Hematopoietic multipotent progenitor cell treated with erythropoietin and hydrocortisone succinate and interleukin-3 and kit ligand, for 4 days (in vitro differentiated cells): ENCODE measurements around the gene SSMEM1.
"Not testable (repeated sequence)": the region's sequence is repeated elsewhere in the genome, so short reads cannot be mapped to it uniquely, and the experiment has no call there.

ENCODE experiments used
- DNase-seq: peaks from one replicate; pipeline ENCODE4 v3.0.0-alpha.2; 2015

The SSMEM1 gene, protein sequence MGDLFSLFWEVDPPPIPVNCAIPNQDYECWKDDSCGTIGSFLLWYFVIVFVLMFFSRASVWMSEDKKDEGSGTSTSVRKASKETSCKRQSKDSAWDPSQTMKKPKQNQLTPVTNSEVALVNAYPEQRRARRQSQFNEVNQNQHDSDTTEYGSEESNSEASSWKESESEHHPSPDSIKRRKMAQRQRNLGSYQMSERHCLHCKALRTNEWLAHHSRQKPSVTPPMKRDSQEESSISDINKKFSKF

DNA sequence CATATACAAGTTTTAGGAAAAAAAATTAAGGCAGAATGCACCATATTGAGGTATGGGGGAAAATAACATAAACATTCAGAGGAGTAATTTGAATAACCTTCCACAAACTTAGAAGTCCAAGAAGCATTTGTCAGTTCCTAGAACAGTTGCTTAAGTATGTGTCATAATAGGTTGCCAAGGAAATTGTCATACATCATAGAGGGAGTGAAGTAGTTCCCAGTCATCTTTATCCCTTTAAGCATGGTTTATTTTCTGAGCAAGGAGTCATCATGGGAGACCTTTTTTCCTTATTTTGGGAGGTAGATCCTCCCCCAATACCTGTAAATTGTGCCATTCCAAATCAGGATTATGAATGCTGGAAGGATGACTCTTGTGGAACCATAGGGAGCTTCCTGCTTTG is at the start of gene SSMEM1:
Gene SSMEM1 (plus strand): TSS at position 219 of the 400 bp plus-strand sequence. CDS start 51 bp downstream, at position 270.
- peak; percentile 20 for DNase-seq

DNA sequence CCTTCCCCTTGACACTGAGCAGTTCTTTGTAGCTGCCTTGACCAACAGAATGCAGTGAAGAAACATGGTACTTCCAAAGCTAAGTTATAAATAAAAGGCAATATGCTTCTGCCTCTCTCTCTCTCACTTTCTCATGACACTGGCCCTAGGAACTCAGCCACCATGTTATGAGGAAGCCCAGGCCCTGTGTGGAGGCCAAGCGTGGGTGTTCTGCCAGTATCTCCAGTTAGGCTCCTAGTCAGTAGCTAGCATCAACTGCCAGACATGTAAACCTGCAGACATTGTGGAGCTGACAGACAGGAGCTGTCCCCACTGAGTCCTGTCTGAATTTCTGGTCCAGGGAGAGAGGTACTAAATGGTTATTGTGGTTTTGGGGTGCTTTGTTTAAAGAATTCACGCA is 47.6 kb upstream of the SSMEM1 start:
- DNase-seq = no peak

DNA sequence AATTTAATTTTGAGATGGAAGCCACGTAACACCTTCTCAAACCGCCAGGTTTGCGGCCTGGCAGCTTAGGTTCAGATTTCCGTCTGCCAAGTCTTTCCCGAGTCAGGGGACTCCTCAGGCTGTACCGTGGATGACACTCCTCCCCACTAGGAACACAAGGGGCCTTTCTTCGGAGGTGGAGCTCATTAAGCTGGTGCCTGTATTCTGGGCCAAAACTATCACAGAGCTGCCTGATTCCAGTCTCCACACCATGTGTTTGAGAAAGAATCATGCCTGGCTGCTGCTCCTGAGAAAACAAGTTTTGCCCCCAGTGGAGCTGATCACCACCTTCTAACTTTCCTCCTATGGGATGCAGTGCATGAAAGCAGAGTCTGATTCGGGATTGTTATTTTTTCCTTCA is 47.2 kb upstream of the SSMEM1 start:
- DNase-seq = no peak

DNA sequence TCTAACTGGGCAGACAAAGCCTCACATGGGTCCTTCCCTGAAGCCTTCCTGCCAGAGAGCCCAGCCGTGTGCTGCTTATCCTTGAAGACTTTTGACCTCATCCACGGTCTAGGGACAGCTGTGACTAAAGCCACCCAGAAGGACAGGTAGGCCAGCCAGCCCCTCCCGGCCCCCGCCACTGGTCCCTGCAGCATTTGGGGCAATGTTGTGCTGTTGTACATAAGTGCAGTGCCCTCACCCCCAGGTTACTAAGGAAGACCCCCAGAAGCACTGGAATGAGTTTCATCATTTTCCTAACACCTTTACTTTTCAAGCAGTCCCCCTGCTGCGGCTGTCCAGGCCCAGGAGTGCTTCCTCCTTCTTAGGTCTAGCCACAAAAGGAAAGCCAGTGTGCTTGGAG is 45.5 kb upstream of the SSMEM1 start:
- no peak for DNase-seq

DNA sequence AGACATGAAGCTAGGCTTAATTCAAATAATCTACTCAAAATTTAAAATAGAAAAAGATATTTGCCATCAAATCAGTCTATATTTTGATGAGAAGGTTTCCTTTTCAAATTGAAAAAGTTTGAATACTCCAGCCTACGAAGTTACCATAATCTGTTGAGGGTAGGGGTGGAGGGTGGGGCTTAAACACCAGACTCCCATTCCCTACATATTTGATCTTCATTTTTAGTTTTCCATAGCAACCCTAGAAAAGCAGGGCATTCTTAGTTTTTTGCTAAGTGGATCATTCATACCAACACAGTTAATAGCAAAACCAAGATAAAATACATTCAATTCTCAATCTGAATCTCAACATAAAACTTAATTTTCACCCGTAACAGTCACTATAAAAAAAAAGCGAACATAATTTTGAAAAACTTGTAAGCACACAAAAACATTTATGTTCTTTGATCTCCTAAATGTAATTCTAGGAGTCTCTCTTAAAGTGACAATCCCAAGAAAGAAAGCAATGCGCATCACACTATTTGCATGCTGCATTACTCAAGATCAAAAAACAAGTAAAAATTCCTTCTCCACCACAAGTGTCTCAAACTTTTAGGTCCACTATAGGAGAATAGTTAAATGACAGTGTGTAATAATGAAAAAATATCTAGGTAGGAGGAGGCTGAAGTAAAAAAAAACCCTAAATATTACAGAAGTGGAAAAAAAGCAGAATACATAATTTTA is 33.3 kb upstream of the SSMEM1 start:
- no peak for DNase-seq

DNA sequence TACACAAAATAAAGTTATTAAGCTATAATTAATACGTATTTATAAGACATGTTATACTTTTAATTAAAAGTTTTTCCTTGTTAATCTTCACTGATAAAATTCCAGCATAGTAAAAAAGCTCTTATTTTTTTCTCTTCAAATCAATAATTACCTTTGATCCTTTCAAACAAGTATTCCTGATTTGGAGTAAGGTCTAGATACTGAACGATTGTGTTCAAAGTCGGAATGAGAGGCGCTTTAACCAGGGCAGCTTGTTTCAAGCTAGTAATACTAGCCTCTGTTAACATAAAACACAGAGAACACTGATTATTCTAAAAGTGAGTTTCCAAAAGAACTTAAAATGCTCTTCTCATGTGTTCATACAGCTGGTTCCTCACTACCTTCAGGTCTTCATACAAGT is 29.4 kb upstream of the SSMEM1 start:
- DNase-seq = no peak

DNA sequence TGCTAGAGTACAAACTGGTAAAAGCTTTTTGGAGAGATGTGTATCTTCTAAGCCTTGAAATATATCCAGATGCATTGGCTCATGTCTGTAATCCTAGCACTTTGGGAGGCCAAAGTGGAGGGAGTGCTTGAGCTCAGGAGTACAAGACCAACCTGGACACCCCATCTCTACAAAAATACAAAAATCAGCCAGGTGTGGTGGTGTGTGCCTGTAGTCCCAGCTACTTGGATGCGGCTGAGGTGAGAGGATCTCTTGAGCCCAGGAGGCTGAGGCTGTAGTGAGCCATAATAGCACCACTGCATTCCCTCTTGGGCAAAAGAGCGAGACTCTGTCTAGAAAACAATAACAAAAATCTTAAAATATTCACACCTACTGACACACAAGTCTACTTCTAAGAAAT is 28.0 kb upstream of the SSMEM1 start:
- no peak for DNase-seq

DNA sequence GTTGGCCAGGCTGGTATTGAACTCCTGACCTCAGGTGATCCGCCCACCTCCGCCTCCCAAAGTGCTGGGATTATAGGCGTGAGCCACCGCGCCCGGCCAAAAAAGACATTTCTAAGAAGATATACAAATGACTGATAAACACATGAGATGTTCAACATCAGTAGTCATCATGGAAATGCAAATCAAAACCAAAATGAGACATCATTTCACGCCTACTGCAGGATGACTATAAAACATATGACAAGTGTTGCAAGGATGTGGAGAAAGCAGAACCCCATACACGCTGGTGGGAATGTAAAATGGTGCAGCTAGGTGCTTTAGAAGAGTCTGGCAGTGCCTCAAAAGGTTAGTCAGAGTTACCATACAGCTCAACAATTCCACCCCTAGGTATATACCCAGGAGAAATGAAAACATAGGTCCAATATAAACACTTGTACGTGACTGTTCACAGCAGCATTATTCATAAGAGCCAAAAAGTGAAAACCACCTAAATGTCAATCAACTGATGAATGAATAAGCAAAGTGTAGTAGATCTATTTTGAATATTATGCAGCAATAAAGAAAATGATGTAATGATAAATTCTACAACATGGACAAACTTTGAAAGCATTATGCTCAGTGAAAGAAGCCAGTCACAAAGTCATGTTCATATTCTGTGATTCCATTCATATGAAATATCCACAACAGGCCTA is 26.9 kb upstream of the SSMEM1 start:
- no peak for DNase-seq

DNA sequence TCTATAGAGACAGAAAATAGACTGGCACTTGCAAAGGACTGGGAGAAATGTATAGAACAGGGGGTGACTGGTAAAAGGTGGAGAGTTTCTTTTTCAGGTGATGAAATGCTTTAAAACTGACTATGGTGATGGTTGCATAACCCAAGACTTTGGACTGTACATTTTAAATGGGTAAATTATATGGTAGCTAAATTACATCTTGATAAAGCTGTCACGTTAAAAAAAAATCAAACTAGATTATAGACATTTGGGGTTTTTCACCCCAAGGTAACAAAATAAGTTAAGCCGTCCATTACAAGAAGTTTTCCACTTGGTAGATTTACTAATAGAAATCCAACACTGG is 26.4 kb upstream of the SSMEM1 start:
- DNase-seq = no peak

DNA sequence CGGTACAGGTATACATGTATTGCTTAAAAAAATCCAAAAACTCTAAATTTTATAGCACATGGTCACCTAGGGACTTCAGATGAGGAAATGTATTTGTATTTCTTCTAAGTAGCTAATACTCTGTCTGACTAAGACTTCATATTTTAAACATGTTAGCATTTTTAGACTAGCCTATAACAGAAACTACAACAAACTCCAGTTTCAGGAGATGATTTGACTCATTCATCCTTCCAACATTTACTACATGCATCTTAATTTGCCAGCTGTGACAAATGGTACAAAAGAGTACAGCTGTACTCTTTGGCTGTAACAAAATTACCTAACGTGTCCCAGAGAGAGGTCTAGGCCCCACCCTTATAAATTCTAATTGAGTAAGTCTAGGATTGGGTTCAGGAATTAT is 24.7 kb upstream of the SSMEM1 start:
- no peak for DNase-seq

DNA sequence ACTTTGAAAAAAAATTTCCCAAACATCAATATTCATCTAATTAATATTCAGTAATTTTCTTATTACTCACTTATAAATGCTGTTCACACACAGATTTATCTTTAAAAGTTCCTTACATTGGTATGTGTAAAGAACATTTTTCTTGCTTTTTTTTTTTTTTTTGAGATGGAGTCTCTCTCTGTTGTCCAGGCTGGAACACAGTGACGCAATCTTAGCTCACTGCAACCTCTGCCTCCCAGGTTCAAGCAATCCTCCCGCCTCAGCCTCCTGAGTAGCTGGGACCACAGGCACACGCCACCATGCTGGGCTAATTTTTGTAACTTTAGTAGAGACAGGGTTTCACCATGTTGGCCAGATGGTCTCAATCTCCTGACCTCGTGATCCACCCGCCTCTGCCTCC is 23.3 kb upstream of the SSMEM1 start:
- not testable (repeated sequence) for DNase-seq

DNA sequence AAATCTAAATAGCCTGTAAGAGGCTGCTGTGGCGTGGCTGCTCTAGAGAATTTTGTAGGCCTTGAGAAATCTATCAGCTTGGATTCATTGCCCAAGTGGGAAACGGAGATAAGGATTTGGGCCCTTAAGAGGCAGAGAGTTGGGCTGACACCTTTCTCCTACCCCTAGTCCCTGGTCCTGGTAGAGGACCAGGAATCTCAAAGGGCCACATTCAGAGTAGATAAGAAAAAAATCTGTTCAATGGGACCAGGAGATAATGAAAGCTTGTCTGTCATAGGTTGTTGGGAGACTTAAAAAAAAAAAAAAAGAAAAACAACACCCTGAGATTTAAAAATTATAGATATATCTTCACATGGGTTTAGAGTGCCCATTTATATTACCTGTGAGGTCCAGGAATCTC is 20.3 kb upstream of the SSMEM1 start:
- peak; percentile 14 for DNase-seq

DNA sequence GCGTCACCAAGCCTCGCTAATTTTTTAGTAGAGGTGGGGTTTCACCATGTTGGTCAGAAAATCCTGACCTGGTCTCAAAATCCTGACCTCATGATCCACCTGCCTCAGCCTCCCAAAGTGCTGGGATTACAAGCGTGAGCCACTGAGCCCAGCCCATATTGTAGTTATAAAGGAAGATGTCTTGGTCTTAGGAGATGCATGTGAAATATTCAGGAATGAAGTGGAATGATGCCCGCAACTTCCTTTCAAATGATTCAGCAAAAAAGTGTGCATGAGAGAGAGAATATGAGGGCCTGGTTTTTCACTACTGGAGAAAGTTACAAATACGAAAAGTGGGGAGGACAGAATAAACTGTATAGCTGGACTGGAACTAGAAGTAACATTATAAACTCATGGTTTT is 18.3 kb upstream of the SSMEM1 start:
- DNase-seq = no peak

DNA sequence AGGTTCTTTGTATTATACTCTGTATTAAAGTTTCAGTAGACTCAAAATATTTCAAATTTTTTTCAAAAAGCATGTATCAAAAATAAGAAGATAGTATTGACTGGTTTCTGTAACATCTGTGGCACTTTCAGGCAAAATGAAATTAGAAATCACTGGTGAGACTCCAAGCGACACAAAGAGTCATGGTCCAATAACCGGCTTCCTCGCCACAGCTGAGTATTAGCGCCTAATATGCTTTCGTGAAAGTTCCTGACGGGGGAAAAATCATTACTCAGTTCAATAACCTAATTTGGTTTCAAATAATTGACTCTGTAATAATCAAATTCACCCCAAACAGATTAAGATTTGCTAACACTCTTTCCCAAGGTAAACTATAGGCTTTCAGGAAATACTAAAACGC is 15.9 kb upstream of the SSMEM1 start:
- no peak for DNase-seq

DNA sequence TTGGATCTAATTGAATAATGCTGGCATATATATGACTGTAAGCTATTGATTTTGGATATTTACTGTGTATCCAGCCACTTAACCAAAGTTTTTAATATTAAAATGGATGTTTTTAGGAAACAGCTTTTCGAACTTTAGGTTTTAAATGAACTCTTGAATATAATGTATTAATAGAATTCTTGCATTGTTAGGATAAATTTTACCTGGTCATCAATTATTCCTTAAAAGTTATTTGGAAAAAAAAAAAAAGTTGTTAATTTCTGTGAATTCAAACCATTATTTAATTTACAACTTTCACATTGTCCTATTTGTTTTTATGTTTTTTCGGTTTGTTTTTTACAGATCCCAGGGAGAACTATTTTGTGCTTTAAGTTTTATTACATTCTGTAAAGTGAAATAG is 12.3 kb upstream of the SSMEM1 start:
- no peak for DNase-seq

DNA sequence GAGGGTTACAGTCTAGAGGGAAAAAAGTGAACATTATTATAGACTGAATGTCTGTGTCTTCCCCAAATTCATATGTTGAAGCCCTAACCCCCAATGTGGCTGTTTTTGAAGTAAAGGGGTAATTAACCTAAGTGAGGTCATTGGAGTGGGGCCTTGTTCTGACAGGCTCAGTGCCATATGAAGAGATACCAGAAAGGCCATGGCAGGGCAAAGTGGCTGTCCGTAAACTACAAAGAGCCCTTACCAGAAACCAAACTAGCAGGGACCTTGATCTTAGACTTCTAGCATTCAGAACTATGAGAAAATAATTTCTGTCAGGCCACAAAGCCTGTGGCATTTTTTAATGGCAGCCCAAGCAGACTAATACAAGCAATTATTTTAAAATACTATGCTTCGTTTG is 11.2 kb upstream of the SSMEM1 start:
- no peak for DNase-seq

DNA sequence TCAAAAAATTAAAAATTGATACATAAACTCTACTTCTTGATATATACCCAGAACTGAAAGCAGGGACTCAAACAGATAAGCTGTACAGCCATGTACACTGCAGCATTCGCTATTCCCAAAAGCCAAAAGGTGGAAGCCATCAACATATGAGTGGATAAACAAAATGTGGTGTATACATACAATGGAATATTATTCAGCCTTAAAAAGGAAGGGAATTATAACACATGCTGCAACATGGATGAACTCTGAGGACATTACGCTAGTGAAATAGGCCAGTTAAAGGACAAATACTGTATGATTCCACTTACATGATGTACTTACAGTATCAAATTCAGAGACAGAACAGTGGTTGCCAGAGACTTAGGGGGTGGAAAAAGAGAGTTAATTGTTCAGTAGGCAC is 10.6 kb upstream of the SSMEM1 start:
- DNase-seq = no peak

DNA sequence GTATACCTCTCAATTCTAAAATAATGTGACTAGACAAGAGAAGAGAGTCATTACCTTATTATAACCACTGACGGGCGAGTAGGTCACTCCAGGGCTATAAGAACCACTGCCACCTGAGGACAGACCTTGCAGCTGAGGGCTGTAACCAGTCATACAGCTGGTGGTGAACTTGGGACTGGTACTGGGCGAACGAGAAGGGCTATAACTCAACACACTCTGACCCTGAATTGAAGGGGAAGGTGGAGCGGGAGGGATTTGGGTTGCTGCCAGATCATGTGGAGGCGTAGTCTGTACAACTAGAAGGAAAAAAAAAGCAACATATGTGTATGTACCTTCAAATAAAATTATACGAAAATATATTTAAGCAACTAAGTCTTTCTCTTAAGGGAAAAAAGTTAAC is 5.9 kb upstream of the SSMEM1 start:
- DNase-seq = peak; percentile 21

DNA sequence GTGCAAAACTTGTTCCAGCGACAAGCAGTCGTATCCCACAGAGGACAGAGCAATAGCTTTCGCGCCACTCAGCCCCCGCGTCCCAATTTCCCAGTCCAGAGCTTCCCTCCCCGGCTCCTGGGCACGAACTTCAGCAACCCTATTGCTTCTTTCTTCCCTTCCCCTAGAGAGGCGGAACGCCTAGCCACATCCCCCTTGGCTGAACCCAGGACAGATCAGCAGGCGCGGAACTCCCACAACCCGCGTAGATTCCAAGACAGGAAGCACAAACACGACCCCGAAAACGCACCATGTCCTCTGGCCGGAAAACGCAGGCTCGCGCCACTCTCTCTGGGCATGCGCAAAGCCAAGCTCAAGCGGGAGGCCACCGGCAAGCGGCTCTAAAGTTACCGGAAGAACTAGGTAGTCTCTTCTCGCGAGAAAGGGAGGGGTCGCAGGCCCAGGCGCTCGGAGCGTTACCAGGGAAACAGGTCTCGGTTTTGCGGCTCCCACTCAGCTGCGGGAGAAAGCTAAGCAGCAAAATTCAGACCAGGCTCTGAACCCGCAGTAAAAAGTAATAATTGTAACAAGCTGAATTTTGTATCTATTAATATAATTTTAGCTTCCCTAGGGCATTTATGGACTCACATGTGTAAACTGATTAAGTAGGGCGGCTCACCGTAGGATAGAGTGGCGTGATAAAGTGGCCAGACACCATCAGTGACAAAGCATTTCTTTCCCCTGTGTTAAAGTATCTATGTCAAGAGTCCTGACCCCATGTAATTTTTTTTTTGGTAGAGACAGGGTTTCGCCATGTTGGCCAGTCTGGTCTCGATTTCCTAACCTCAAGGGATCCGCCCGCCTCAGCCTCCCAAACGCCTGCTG is 2.3 kb upstream of the SSMEM1 start, which contains the start of gene TMEM209:
Gene TMEM209 (minus strand): TSS at position 323 of the 864 bp plus-strand sequence. CDS start 31 bp downstream, at position 292.
- DNase-seq = peak; percentile 99

DNA sequence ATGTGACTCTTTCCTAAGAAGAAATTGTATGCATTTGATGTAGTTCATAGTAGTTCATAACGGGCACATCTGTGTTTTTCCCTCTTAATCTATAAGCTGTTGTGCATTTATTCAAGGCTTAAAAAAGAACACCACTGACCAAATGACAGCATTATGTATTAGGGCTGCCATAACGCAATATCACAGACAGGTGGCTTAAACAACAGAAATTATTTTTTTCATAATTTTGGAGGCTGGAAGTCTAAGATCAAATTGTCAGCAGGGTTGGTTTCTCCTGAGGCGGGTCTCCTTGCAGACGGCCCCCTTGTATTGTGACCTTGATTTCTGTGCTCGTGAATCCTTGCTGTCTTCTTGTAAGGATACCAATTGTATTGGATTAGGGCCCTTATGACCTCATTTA is 627 bp upstream of the SSMEM1 start:
- DNase-seq = peak; percentile 39

DNA sequence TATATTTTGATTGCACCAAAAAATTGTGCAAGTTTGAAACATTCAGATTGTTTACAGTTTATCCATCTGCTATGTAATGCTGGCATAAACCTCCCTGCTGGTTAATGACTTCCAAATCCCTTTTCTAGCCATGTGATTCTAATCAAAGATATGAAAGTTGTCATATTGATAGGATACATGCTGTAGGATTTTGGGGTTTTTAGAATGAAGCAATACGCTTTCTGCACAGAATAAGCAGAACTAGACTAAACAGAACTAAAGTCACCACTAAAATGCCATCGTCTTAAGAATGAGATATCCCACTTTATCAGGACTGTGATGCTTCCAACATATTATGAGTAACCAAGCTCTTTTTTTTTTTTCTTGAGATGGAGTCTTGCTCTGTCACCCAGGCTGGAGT is 856 bp downstream of the SSMEM1 start:
- DNase-seq = no peak

DNA sequence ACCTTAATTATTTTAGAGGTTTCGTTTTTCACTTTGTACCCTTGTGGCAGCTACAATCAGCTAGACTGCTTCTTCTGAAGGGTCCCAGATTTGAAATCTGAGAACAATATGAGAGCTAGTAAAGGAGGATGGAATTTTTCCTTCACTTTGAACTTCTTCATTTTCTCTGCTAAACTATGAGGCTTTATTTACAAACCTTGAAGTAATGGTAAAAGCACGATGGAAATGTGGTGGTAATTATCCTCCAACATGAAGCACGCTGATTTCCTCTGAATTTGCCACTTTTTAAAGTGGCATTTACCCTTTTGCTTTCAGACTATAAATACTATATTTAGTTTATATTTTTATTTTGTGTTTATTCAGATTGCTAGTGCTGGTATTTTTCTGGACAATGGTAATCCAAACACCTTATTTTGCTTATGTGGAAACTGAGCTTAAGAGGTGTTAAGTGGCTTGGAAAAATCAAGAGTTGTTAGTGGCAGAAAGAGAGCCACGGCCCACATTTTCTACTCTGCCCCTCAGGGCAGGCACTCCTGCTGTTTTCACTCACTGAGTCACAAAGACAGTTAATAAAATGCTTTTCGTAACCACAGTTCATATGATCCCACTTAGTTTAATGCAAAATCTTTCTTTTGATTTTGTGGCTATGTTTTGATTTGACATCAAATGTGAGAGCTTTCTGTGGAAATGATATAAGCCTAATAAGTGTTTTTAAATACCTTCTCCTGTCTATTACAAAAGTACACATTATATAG is 2.7 kb downstream of the SSMEM1 start:
- DNase-seq = no peak
